NK-92 treated with Interleukin-12 subunit alpha and Interleukin-12 subunit beta, amount 100 ng/mL, for 24 hours (cell line): Measurements from ENCODE around the gene FAM163B.
"Not testable (repeated sequence)": the region's sequence is repeated elsewhere in the genome, so short reads cannot be mapped to it uniquely, and the experiment has no call there.

Experiments
- DNase-seq: peaks from one replicate; lab custom pipeline; 2025; lab: John Stamatoyannopoulos, UW

Gene FAM163B

DNA sequence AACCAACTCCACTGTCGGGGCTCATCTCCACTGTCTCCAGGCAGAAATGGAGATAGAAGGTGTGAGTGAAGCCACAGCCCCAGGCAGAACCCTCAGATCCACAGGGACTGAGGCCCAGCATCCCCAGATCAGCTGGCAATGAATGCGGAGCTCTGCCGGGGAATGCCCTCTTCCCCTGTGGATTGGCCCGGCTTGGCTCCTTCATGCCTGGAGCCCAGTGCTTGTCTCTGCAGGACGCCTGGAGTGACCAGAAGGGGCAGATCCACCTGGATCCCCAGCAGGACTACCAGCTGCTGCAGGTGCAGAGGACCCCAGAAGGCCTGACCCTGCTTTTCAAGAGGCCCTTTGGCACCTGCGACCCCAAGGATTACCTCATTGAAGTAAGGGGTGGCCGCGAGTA, 30.4 kb upstream of the FAM163B start:
- no peak for DNase-seq

DNA sequence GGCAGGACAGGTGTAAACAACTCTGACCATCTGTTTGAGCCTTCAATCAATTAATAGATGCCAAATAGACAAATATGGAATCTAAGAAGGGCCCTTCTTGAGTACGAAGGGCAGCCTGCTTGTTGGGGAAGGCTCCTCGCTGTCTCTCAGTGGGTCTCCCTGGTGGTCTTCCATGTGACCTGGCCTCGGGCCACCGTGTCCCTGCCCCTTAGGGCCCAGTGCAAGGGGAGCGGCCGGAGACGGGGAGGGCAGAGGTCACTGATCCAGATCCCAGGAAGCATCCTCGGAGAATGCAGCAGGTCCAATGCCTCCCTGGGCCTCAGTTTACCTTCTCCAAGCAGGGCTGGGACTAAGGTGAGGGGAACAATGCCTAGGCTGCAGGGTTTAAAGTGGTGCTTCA, 29.5 kb upstream of the FAM163B start:
- no peak for DNase-seq

DNA sequence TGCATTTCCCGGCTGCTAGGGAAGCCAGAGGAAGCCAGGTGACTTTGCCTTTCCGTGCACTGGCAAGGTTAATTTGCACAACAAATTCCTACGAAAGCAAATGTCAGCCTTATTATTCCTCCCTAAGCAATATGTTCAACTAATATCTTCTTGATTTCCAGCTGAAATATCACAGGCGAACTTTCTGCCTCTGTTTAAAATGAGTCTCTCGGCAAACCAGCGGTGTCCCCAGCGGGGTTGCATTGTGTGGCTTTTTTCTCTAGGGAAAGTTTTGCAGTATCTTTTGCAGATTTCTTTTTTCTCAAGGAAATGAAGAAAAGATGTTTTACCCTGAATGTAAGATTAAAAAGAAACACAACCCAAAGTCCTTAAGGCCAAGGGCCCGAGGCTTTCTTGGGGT, 28.9 kb upstream of the FAM163B start:
- DNase-seq, result no peak

DNA sequence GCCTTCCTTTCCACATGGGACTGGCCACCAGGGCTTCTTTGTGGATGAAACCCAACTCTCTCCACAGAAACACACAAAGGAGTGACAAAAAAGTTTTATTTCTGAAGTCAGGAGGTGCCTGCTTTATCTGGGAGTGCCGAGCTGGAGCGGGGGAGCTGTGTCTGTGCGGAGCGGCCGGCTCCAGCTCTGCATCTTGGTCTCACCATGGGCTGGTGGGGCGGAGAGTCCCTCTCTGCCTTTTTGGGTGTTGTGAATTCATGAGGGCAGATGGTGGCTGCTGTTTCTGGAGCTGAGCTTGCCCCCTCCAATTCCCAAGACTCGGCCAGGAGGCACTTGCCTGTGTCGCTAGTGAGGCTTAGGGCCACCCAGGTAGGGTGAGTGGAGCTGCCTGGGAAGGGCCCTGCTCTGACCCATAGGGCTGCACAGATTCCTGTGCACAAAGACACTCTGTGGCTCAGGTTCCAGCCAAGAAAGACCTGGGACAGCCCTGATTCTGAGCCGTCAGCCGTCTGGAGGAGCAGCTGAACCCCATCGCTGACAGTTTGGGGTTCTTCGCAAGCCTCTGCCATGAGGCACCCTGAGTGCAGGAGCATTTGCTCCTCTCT, 28.4 kb upstream of the FAM163B start:
- no peak for DNase-seq

DNA sequence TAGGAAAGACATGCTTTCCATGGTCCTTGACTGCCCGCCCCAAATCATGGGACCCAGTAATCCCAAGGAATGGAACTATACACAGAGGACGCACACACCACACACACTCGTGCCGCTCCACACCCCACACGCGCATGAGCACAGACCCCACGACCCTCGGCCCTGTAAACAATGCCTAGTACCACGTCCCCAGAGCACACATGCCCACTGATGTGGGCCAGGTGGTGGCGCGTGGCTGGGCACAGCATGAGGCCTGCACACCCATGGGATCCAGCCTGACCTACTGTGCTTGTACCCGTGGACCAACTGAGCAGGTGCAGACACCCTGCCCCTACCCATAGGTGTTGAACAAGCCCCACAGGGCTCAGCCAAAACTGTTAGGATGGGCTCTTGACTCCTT, 27.7 kb upstream of the FAM163B start:
- no peak for DNase-seq

DNA sequence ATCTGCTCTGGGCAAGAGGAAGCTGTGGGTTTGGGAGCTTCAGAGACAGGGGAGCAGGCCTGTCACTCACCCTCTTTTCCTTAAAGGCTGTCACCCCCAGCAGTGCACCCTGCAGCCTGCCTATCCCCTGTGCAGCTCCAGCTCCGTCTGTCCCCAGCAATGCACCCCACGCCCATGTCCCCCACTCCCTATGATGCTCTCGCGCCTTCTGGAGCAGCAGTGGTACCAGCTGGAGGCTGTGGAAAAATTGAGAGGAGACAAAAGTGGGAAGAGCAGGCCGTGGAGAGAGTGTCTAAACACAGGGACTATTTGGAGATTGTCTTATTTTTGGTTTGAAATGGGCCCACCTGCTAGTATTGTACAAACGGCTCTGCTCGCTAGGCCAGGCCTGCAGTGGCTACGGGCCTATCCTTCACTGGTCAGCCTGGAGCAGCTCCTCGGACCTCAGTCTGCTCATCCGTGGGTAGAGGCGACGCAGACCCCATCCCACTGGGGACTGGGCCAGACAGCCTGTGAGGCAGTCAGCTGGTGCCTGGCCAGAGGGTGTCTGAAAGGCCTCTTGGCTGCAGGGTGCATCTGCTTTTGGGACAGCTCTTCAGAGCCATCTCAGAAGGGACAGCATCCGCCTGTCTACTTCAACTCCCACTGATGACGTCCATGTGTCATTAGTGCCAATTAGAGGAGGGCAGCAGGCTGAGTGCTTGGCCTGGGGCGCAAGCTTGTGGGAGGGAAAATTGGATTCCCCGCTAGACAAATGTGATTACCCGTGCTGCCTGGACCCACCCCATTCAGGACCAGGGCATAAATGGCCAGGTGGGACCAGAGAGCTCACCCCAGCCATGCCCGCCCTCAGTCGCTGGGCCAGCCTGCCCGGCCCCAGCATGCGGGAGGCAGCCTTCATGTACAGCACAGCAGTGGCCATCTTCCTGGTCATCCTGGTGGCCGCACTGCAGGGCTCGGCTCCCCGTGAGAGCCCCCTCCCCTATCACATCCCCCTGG, 26.6 kb upstream of the FAM163B start, which contains the start of gene DBH:
DBH (plus strand) TSS at position 831 of the 999 bp plus-strand sequence; CDS start at position 840, 9 bp downstream.
- no peak for DNase-seq

DNA sequence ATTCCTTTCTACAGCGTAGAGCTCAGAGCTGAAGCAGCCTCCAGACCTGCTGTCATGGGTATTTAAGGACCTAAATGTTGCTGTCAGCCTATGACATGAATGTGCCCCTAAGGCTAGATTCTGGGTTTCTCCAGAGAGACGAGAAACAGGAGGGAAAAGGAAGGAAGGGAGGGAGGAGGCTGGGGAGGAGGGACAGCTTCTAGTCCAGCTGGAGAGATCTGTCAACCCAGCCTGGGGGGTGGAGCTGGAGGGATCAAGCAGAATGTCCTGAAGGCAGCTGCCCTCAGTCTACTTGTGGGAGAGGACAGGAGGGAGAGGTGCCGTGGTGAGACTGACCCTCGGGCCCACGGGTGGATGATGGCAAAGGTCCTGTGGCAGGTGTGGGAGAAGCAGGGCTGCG, 25.9 kb upstream of the FAM163B start:
- no peak for DNase-seq

DNA sequence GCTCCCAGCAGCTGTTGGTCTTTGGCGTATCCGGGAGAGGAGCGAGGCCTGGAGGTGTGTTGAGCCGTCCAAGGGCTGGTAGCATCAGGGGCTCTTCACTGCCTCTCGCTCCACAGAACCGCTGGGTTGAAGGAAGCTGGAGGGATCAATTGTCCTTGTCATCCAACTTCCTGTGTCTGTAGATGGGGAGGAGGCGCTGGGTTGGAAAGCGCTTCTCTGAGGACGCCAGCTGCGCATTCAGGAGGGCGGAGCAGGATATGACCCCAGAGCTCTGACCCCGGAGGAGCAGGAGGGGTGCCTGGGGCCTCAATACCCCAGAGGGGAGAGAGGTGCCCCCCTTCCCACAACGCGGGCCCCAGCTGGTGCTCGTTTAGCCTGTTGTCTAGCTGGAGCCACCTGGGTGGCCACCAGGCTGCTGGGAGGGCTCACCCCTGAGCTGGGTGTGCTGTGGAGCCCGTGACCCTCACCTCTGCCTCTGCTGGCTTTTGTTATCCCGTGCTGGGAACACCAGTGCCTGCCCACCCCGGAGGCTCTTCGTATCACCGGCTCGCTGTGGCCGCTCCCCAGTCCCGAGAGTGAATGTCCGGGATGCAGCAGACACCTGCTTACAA, 25.0 kb upstream of the FAM163B start:
- DNase-seq, result no peak

DNA sequence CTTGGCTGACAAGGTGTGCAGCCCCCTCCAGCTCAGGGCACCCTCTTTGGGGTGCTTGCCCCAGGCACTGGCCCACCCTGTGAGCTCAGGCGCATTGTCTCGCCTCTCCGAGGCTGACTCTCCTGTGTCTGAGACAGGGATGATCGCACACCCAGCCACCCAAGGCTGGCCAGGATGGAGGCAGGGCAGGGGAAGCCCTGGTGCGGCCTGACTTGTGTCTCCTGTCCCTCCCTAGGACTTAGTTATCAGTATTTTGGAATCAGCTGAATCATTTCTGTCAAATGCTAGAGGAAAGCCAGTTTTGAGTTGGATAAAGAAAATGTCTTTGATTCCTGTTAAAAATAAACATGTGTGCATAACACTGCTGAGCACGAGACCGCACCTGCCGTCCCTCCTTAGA, 24.5 kb upstream of the FAM163B start:
- no peak for DNase-seq

DNA sequence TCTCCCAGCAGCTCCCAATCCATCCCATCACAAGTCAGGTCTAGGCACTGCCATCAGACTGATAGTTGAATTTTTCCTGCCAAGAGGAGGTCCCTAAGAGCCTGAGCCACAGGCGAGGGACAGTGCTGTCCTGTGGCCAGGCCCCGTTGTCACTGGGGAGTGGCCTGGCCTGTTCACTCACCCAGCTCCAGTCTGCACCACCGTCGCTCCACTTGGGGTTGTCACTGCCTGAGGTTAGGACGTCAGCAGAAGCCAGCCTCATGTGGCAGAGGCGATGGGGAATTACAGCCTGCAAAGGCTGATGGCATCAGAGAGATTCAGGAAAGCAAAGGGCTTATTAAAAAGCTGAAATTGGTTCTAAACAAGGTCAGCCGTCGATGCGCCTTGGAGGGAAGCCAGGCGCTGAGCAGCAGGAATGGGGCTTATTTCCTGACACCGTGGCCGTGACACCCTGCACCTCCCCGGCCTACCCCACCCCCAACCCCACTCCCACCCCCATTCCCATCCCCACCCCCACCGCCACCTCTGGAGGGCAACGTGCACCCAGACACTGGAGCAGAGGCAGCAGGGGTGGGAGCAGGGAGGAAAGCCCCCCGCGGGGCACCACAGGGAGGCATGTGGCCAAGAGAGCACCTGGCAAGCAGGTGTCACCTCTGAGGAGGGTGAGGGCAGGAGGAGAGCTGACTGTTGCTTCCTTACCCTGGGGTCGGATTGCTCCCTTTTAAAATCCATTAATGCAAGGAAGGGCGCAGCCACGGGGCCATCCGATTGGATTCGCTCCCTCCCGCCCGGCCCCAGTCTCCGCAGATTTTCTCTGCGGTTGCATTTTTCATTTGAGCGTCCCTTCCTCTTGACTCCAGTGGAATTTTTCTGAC, 23.9 kb upstream of the FAM163B start:
- no peak for DNase-seq

DNA sequence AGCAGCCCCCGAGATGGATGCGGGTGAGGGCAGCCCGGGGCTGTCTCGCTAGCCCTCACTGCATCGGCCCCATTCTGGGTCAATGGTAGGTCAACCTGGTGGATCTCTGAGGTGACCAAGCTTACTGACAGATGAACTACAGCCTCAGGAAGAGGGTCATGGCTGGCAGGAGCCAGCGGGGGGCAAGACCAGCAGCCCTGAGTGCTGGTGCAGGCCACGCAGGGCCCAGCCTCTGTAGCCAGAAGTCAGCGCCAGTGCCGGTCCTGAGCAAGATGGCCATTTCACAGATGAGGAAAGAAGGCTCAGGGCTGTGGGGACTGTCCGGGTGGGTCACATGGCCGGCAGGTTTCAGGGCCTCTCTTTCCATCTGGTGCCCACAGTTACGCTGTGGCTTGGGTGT, 21.9 kb upstream of the FAM163B start:
- DNase-seq, result no peak

DNA sequence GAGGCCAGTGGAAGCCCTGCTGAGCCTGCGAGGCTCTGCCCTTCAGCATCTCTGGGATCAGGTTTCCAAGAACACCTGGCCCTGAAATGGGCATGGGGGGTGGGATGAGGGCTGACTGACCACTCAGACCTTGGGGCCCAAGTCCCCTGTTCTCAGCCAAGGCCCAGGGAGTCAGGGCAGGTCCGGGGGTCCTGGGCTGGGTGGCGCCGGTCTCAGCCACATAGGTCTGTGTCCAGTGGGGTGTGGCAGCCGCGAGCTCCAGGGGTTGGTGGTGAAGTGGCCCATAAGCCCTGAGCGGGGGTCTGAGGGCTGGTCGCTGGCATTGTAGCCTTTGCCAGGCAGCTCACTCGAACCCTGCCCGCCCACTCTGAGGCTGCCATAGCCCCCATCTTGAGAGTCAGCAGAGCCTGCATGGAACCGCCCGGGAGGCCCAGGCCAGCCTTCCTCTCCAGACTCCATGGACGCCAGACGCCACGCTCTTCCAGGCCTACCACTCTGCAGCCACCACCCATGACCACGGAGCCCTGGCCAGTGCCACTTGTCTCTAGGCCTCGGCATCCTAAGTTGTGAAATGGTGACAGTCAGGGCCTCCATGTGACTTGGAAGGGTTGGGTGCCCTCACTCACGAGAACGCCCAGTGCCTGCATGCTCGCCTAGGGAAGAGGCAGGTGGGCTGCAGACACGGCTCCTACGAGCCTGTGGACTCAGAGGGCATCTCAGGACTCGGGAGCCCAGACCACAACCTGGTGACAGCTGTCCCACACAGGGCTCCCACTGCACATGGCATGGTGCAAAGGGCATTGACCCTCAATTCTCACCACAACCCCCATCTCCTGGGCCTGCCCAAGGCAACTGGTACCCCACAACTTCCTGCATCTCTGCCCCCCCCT, 20.3 kb upstream of the FAM163B start:
- no peak for DNase-seq

DNA sequence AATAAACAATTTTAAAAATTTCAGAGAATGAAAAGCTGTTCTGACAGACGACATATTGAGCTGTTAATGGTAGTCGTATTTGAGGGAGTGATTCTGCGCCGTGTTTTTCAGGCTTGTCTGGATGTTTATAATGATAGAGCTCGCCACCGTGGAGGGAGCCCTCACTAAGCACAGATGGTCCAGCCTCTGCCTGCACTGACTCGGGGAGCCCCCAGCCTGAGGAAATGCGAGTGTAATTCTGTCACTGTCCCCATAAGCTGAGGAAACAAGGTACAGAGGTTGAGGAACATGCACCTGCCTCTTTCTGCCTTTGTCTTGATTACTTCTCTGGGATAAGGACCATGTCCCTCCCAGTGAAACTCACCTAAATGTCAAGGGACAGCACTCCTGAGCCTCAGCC, 19.6 kb upstream of the FAM163B start:
- no peak for DNase-seq

DNA sequence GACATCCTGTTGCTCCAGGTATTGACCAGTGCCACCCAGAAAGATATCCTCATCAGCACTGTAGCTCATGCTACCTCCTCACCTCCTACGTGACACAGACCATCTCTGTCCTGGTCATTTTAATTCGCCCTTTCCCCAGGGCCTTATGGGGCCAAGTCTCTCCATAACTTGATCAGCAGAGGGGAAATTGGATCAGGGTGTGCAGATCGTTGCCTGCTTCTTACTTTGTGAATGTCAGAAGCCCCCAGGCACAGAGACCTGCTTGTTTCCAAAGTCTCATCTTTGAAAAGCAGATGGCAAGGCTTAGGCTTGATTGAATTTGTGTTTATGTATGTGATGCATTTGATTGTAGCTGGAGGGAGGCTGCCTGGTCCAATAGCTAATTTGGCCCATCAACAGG, 18.2 kb upstream of the FAM163B start:
- DNase-seq, result no peak

DNA sequence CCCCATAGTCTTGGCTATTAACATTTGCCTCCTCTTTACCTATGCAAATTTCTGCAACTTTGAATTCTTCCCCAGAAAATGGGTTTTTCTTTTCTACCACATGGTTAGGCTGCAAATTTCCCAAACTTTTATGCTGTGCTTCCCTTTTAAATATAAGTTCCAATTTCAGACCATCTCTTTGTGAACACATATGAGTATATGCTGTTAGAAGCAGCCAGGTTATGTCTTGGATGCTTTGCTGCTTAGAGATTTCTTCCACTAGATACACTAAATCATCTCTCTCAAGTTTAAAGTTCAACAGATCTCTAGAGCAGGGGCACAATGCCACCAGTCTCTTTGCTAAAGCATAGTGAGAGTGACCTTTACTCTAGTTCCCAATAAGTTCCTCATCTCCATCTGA, 16.8 kb upstream of the FAM163B start:
- not testable (repeated sequence) for DNase-seq

DNA sequence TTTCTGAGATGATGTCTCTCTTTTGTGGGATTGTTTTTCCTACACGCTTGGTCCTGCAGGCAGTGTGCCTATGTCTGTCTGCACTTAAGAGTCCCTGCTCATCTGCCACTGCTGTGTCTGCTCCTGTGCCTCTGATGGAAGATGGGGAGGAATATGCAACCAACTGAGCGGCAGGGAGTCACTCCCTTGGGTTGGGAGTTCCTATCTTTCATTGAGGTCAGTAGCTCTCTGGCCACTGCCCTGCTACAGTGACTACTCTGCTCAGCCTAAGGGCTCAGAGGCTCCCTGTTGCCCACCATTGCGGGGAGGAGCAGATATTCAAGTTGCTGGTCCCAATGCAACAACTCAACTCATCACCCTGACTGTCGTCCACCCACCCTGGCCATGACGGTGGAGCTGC, 13.4 kb upstream of the FAM163B start:
- no peak for DNase-seq

DNA sequence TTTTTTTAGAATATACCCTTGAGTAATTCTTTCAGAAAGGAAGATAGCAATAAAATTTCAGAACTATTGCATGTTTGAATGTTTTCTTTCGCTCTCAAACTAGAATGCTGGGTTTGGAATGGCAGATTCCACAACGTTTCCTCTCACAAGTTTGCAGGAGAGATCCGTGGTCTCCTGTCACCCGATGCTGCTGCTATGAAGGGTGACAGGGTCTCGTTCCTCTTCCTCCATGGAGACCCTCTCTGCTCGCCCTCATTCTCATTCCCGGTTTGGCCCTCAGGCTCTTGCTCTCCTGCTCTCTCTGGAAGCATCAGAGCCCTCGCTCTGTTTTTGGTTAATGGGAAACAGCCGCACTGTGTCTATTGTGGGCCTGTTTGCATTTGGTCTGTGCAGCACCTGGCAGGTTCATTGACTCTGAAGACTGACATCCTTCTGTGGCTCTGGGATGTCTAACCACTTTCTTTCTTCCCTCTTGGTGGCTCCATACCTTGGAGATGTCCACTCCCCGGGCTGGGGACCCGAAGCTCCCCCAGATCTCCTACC, 12.6 kb upstream of the FAM163B start:
- DNase-seq, result no peak

DNA sequence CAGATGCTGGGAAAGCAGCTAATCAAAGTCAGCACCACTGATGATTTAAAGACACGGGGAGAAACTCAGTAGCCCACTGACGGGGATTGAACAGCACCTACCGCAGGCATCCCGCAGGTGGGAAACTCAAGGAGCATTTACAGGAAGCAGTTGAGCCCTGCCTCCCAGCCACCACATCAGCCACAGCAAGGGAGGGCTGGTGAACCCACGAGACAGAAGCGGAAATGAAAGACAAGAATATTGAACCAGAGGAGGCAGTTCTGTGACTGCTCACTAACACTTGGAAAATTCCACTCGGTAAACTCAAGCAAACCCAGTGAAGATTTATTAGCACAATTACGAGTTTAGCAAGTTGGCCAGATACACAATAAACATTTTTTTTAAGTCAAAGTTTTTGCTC, 10.6 kb upstream of the FAM163B start:
- DNase-seq, result peak; percentile 34

DNA sequence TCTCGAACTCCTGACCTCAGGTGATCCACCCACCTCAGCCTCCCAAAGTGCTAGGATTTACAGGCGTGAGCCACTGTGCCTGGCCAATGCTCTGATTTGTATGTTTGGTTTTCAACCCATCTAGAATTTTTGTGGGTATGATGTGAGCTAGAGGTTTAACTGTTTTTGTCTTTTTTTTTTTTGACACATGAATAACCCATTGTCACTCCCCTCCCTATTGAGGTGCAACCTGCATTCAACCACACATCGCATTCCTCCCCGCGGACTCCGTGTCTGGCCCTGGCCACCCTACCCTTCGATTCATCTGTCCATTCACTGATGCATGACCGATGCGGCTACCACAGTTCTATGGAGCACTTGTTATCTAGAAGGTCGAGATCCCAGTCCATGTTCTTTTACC, 9.5 kb upstream of the FAM163B start:
- DNase-seq, result no peak

DNA sequence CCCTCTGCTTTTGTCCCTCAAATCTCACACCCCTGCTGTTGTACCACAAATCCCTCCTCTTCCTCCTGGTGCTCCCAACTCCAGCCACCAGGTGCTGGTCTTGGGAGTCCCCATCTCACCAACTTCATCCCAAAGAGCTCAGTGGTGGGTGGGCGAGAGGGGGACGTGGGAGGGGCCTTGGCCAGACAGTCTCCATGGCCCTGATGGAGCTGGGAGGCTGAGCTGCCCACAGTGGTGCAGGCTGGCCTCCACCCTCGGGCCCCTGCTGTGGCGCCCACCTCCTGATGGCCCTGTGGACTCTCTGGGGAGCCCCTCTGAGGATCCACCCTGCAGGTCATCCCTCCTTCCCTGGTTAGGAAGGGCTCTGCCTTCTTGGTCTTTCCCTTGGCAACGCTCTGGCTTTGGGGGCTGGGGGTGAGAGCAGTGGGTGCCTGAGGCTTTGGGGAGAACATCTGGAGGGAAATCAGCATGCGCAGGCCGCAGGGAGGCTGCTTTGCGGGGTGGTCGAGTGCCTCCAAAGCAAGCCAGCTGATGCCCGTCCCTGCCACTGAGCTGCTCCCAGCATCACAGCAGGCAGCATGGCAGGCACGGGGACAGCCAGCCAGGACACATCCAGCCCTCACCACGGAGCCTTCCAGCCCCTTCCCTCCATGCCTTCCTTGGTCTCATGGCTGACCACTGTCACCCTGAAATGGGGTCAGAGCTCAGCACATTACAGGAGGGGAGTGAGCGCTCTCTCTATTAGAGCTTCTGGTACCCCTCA, 7.6 kb upstream of the FAM163B start:
- DNase-seq, result no peak
